OCI-LY1 (cell line): Measurements from ENCODE around the gene THAP4.

Source experiments
- EZH2 ChIP-seq: fragments of 200-600 bp; sonication (generic), shearing (Covaris generic); IDR thresholded peaks from 2 replicates; pipeline ENCODE4 v1.8.0; 2017; ENCODE audit warnings: borderline replicate concordance, mixed run types, mild to moderate bottlenecking, antibody characterized with exemption, low read length, moderate library complexity, mixed read lengths
- TF ChIP-seq, protein P1 (sequence below): fragments of 200-600 bp; sonication (generic), shearing (Covaris generic); IDR thresholded peaks from 2 replicates; pipeline ENCODE4 v1.5.1; 2017; ENCODE audit warnings: mild to moderate bottlenecking, antibody characterized with exemption, low read length, moderate library complexity, mixed read lengths

DNA sequence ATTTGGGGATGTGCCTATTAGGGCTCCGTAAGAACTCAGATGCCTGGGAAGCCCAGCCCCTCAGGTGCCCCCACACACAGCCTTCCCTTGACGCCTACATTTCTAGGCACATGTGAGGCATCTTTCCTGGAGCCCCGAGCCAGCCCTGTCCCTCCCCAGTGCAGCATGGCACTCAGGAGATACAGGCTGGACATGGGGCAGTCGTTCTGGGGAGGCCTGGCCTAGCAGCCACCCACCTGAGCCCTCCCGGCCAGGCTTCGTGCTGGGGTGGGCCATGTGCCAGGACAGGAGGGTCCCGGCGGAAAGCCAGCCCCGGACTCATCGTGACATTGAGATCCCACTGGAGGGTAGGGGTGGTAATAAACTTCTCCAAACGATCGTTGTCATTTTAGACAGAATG, 63.2 kb downstream of the THAP4 start:
- TF ChIP-seq, protein P1, sequence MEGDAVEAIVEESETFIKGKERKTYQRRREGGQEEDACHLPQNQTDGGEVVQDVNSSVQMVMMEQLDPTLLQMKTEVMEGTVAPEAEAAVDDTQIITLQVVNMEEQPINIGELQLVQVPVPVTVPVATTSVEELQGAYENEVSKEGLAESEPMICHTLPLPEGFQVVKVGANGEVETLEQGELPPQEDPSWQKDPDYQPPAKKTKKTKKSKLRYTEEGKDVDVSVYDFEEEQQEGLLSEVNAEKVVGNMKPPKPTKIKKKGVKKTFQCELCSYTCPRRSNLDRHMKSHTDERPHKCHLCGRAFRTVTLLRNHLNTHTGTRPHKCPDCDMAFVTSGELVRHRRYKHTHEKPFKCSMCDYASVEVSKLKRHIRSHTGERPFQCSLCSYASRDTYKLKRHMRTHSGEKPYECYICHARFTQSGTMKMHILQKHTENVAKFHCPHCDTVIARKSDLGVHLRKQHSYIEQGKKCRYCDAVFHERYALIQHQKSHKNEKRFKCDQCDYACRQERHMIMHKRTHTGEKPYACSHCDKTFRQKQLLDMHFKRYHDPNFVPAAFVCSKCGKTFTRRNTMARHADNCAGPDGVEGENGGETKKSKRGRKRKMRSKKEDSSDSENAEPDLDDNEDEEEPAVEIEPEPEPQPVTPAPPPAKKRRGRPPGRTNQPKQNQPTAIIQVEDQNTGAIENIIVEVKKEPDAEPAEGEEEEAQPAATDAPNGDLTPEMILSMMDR = no peak
- no peak for TF ChIP-seq EZH2
